GM12801 (cell line): ENCODE data around the gene MRPL21.

Experiments
- CTCF ChIP-seq: IDR thresholded peaks from one replicate; pipeline ENCODE4 v1.5.1; 2011; ENCODE audit warnings: control low read depth; ENCODE audit not compliant: insufficient read length; ENCODE audit errors: extremely low read depth

MRPL21 gene

GRCh38 chr11:68938088-68938487, 34.5 kb upstream of the MRPL21 start:
- TF ChIP-seq CTCF = no peak

- TF ChIP-seq CTCF = no peak
Observed at GRCh38 chr11:68936676-68937620, 33.3 kb upstream of the MRPL21 start.

GRCh38 chr11:68936358-68936636, 32.7 kb upstream of the MRPL21 start:
- no peak for TF ChIP-seq CTCF

- no peak for TF ChIP-seq CTCF
Observed at GRCh38 chr11:68935516-68936357, 32.1 kb upstream of the MRPL21 start.

GRCh38 chr11:68935066-68935465, 31.4 kb upstream of the MRPL21 start:
- TF ChIP-seq CTCF = no peak

GRCh38 chr11:68934666-68935065, 31.0 kb upstream of the MRPL21 start:
- no peak for TF ChIP-seq CTCF

GRCh38 chr11:68934321-68934645, 30.7 kb upstream of the MRPL21 start:
- no peak for TF ChIP-seq CTCF
